ENCODE results near the gene NLGN2.
"Not testable (repeated sequence)": the region's sequence is repeated elsewhere in the genome, so short reads cannot be mapped to it uniquely, and the experiment has no call there.

NLGN2 gene

DNA sequence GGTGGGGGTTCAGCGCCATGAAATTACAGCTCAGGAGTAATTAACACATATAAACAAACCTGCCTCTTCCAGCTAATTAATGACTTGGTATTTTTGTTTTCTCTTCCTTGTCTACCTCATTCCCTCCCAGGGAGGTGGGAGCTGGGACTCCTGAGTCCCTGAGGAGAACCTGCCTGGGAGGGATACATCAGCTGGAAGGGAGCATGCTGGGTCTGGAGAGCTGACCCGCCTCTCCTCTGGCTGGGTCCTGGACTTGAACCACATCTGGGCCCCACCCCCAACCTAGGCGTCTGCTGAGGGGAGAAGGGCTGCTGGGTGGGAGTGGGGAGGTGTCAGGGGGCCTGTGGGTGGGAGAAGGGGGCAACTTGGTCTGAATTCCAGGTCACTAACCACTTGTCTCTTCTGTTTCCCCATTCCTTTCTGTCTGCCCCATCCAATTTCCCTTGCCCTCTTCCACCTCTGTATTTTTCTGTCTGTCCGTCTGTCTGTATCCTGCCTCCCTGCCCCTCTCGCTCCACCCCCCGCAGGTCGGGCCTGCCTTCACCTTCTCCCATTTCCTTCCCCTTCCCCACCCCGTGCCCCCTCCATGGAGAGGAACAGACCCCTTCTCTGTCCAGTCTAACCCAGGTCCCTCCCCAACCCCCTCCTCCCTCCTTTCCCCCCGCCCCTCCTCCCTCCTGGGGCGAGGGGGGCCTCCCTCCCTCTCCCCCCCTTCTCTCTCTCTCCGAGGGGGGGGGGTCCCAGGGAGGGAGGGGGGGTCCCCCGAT, at the start of gene NLGN2:
Gene NLGN2, plus strand, starts transcription at position 361 of the 767 bp plus-strand sequence. CDS start 411 bp downstream, outside the sequence.
- DNase-seq = no peak

DNA sequence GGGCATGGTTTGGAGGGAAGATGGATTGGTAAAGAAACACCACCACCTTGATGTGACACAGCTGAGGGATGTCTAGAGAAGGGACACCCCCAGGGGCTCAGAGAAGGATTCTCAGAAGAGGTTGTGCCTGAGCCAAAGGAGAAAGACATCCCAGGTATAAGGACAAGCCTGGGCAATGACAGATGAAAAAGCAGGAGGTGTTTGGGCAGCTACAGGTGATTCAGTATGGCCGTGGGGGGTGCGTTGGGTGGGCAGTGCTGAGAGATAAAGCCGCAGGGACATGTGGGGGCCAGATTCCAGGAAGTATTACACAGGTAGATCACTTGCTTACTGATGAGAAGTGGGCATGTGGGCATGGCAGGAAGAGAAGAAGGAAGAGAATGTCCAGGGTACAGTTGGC, 45.7 kb upstream of the NLGN2 start:
- no peak for DNase-seq

DNA sequence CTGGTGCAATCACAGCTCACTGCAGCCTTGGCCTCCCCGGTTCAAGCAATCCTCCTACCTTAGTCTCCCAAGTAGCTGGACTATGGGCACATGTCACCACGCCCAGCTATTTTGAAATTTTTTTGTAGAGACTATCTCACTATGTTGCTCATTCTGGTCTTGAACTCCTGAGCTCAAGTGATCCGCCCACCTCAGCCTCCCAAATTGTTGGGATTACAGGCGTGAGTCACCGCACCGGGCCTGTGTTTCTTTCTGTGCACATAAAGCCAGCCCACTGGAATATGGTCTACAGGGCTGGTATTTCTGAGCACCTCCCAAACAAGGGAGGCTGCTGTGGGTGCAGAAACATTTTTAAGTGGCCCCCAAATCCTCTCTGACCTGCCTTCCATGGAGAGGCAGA, 44.3 kb upstream of the NLGN2 start:
- DNase-seq = no peak

DNA sequence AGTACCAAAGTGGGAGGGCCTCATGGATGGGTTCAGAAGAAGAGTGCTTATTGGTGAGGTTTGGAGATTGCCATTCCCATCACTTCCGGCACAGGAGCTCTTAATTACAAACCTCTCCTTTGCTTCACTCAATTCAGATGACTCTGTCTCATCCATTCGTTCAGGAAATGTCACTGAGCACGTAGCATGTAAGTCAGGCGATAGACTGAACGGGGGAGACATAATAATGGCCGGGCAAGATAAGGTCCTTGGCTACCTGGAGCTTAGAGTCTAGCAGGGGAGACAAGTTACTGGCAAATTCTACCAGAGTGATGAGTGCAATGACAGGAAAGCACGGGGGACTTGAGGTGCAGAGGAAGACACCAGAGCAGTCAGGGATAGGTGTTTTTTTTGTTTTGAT, 41.7 kb upstream of the NLGN2 start:
- peak in 2 of 56 donors; percentile 14 to 20 for DNase-seq

DNA sequence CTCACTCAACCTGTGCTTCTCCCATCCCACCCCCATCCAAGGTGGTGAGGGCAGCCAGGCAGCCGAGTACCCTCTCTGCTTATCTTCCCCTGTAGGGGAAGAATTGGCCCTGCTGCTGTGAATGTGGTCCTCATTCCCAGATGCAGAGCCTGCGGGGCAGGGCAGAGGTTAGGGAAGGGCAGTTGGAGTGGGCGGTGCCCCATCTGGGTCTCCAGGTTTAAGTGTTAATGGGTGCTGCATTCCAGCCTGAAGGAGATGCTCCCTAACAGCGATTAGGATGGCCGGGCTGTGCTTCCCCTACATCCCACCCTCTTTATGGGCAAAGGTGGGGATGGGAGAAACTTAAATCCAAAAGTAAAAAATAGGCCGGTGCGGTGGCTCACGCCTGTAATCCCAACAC, 40.6 kb upstream of the NLGN2 start:
- DNase-seq = no peak

DNA sequence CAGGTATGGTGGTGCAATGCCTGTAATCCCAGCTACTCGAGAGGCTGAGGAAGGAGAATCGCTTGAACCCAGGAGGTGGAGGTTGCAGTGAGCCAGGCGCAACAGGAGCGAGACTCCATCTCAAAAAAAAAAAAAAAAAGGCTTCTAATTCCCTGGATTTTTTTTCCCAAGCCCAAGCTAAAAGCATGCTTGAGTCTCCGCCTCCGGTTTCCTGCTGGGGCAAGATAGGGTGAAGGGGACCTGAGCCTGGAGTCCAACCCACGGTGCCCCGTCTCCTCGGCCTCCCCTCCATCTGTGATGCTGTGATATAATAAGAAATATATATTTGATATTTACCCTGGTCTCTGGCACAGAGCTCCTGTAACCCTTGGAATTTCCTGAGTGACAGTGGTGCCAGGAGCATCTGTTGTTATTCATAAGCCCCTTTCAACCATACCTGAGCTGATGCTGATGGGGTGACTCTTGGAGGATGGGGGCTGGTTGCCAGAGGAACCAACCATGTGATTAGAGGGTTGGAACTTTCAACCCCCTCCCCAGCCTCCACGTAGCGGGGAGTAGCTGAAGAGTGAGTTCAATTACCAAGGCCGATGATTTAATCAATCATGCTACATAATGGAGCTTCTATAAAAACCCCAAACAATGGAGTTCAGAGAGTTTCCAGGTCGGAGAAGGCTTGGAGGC, 39.6 kb upstream of the NLGN2 start:
- peak in 13 of 56 donors; percentile 10 to 68 (median 44) for DNase-seq

DNA sequence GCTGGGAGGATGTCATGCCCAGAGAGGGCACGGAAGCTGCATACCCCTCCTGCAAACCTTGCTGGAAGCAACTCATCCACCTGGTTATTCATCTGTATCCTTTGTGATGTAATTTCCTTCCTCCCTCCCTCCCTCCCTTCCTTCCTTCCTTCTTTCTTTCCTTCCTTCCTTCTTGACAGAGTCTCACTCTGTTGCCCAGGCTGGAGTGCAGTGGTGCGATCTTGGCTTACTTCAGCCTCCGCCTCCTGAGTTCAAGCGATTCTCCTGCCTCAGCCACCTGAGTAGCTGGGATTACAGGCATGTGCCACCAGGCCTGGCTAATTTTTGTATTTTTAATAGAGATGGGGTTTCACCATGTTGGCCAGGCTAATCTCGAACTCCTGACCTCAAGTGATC, 39.0 kb upstream of the NLGN2 start:
- DNase-seq = not testable (repeated sequence)

DNA sequence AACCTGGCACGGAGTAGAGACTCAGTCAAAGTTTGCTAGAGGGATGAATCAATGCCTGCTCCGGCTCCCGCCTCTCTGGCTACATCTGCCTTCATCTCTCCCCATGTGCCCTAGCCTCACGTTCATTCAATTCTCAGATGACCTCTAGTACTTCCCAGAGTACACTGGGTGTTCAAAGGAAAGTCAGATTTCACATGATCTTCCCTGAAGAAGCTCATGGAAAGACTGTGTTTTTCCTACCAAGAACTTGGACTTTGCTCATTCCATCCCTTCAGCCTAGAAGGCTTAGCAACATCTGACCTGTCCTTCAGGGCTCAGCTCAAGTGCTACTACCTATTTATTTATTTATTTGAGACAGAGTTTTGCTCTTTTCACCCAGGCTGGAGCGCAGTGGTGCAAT, 37.8 kb upstream of the NLGN2 start:
- no peak for DNase-seq

DNA sequence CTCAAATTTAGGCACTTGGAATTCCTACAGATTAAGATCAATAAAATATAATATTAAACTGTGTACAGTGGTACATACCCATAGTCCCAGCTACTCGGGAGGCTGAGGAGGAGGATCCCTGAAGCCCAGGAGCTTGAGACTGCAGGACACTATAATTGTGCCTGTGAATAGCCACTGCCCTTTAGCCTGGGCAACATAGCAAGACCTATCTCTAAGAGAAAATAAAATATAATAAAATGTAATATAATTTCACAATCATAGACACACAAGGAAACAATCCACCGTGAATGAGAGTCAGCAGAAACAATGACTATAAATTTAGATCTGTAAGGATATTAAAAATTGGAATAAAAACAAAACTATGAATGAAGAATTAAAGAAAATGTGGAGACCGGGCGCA, 36.8 kb upstream of the NLGN2 start:
- no peak for DNase-seq

DNA sequence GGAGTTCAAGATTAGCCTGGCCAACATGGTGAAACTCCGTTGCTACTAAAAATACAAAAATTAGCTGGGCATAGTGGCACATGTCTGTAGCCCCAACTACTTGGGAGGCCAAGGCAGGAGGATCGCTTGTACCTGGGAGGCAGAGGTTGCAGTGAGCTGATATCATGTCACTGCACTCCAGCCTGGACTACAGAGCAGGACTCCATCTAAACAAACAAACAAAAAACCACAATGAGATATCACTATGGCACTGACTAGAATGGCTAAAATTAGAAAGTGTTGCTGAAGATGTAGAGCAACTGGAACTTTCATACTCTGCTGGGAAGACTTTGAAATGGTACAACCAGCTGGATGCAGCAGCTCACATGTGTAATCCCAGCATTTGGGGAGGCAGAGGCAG, 33.3 kb upstream of the NLGN2 start:
- DNase-seq = no peak

DNA sequence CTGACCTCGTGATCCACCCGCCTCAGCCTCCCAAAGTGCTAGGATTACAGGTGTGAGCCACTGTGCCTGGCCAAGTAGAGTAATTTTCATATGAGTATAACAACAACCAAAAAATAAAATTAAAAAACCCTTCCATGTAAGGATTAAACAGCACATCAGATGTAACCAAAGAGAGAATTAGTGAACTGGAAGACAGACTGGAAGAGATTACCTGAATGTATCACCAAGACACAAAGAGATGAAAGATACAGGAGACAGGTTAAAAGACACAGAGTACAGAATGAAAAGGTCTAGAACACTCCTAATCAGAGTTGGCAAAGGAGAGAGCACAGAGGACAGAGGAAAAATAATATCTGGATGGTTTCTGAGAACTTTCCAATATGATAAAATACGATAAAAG, 28.5 kb upstream of the NLGN2 start:
- no peak for DNase-seq

DNA sequence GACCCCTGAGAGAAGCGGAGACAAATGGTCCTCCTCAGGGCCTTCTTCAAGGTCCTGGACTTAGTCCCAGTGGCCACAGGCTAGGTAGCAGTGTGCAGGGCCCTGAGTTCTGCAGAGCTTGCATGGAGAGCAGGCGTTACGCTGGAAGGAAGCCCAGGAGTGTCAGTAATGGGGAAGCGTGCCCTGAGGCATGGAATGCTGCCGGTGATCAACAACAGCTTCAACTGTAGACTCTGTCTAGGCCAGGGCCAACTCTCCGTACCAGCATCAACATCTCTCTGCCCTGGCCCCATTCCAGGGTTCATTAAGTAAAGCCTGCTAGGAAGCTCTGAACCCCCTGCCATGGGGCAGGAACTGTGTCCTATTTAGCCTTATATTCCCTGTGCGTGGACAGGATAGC, 27.3 kb upstream of the NLGN2 start:
- peak in 7 of 56 donors; percentile 5 to 33 (median 9) for DNase-seq

DNA sequence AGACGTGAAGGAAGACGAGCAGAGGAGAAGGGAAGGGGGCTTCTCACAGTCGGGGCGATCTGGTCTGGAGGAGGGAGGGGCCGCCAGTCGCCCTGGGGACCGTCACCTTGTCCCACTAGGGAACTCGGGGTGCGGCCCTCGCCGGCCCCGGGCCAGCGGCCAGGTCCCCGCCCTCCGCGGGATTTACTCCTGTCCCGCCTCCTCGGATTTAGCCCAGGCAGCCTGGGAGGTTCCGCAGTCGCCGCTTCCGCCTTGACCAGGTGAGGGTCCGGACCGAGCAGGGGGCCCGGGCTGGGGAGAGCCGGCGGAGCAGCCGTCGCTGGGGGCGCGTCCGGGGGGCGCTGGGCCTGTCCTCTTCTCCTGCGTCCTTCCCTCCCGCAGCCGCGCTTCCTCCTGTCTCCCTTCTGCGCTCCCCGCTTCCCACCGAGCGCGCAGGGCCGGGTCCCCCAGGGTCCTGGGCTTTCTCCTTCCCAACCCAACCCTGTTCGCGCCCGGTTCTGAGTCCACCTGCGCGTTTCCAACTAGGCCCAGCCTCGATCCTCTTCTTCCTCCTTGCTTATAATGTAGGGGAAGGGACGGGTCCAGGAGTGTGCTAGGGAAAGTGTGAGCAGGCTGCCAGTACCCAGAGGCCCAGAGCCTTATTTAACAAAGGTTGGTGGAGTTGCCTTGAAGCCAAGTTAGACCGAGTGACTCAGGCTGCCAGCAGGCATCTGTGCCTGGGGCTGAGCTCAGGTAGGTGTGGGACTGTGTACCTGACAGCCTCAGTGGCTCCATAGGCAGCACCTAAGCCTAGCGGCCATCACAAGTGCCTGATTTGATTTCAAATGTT, 26.6 kb upstream of the NLGN2 start, which contains the start of gene TNK1:
Gene TNK1, plus strand, starts transcription at position 235 of the 829 bp plus-strand sequence. CDS start 1,838 bp downstream, outside the sequence.
- no peak for DNase-seq

DNA sequence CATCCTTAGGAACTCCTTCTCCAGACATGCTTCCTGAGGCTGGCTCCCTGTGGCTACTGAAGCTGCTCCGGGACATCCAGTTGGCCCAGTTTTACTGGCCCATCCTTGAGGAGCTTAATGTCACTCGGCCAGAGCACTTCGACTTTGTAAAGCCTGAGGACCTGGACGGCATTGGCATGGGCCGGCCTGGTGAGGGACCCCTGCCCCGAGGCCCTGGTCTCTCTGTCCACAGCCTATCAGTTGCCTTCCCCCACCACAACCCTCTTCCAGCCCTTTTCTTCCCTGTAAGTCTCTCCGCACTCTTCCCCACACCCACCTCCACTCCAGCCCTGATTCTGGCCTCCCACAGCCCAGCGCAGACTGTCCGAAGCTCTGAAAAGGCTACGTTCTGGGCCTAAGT, 24.7 kb upstream of the NLGN2 start:
- DNase-seq = no peak

DNA sequence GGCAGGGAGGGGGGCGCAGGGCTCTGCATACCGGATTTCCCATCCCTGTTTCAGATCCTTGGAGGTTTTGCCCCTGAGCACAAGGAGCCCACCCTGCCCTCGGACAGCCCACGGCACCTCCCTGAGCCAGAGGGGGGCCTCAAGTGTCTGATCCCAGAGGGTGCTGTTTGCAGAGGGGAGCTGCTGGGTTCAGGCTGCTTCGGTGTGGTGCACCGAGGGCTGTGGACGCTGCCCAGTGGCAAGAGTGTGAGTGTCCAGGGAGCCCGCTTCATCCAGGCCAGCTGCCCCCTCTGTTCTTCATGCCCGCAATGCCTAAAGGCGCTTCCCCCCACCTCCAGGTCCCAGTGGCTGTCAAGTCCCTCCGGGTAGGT, 24.3 kb upstream of the NLGN2 start:
- no peak for DNase-seq

DNA sequence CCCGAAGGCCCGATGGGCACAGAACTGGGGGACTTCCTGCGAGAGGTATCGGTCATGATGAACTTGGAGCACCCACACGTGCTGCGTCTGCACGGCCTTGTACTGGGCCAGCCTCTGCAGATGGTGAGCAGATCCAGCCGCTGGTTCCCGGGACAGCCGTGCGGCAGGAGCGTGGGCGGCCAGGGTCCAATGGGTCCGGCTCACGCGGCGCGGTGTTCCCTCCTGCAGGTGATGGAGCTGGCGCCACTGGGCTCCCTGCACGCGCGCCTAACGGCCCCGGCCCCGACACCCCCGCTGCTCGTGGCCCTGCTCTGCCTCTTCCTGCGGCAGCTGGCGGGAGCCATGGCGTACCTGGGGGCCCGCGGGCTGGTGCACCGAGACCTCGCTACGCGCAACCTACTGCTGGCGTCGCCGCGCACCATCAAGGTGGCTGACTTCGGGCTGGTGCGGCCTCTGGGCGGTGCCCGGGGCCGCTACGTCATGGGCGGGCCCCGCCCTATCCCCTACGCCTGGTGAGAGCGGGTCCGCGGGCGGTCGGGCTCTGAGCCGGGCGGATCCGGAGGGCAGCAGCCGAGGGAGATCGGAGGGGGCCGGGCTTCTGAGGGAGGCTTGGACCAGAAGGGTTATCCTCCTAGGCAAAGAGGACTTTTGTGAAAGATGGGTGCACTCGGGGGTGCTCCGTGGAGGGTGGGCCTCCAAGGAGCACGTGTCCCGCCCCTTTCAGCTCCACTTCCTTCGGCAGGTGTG, 23.7 kb upstream of the NLGN2 start:
- peak in 33 of 56 donors; percentile 6 to 83 (median 62) for DNase-seq

DNA sequence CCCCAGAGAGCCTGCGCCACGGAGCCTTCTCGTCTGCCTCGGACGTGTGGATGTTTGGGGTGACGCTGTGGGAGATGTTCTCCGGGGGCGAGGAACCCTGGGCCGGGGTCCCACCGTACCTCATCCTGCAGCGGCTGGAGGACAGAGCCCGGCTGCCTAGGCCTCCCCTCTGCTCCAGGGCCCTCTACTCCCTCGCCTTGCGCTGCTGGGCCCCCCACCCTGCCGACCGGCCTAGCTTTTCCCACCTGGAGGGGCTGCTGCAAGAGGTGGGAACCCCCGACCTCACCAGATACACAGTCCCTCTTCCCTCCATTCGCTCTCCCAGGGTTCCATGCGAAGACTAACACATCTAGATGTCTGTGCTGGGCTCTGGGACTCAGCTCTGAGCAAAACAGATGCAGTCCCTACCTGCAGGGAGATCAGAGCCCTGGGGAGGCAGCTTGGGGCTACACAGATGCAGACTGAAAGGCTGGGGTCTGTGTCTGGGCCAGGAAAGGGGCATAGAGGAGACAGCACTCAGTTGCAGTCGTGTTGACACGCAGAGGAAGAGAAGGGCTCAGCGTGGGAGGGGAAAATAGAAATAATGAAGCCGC, 23.1 kb upstream of the NLGN2 start:
- DNase-seq = peak in 1 of 56 donors; percentile 14

DNA sequence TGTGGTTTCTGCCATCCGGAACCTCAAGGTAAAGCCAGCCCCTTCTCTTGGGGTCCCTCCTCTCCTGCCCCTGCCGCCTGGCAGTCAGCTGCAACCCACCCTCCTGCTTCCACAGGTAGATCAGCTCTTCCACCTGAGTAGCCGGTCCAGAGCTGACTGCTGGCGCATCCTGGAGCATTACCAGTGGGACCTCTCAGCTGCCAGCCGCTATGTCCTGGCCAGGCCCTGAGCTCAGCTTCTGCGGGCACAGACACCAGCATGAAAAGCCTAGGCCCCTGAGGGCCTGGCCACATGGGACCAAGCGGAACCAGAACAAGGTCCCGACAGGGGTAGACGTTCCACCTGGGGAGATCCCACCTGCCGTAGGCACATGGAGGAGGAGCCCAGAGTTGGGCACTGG, 18.8 kb upstream of the NLGN2 start:
- DNase-seq = no peak

DNA sequence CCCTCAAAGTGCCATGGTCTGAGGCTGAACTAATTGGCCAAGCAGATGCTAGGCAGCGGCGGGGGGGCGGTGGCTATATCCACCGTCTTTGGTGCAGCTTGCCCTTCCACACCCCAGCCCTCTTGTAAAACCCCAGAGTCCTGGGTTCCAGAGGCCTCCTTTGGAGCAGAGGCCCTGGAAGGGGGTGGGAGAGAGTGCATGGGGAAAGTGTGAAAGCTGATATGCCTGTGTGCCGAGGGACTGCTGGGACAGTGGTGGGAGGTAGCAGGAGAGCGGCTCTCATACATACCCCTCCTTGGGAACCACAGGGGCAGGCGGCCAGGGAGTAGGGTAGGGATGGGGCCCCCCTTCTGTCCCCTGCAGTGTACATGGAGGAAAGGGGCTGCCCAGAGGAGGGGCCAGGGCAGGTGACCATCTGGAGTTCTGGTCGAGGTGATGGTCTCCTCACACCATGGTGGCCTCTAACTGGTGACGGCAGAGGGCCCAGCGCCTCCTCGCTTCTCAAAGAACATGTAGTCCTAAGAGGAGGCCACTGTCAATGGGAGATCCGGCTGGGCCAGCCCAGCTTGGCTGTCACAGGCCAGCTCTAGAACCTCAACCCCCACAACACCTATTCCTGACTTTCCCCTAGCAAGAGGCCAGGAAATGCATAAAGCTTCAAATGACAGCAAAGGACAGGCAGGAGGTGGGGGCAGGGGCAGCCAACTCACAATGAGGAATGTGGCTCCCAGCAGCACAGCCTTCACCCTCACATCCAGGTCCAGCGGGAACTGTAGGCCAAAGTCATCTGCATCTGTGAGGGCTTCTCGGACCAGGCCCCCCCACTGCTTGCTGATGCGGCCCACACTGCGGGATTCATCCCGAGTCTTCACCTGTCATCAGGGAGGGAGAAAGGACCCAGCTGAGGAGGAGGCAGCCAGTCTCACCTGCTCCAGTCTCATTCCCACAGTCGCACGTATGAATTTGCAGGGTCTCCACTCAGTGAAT, 17.4 kb upstream of the NLGN2 start:
- DNase-seq = no peak

DNA sequence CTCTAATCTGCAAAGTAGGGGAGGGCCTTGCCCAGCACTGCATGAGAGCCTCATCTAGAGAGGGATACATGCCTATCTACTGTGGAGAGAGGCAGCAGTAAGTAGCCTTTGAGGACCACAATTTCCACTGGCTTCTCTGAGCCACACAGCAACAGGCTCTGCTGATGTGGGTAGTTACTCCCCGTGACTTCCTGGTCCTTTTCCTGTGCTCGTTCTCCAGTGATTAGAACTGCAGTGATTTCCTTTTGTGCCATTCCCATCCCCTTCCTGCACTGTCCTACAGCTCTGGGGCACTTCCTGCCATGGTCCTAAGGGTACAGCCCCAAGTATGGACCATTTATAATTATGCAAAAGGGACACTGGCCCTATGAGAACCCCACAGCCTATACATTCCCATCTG, 16.3 kb upstream of the NLGN2 start:
- no peak for DNase-seq
